Peyer's patch (tissue), 4 donors: ENCODE measurements around the gene CRACR2B.

ENCODE experiments used
- CTCF ChIP-seq, 6 experiments: fragments of 450-650 bp in 4 of 6; fragments of 200-600 bp in 2 of 6; sonication (generic) in 1 of 6; IDR thresholded peaks; one replicate each; pipeline ENCODE4 v1.5.1; 2017 to 2019; ENCODE audit warnings: antibody characterized with exemption in 6 of 6, mild to moderate bottlenecking in 3 of 6, moderate library complexity in 1 of 6
- POLR2A ChIP-seq, 2 donors: fragments of 450-650 bp; IDR thresholded peaks; one replicate each; pipeline ENCODE4 v1.5.1; 2017; ENCODE audit warnings: antibody characterized with exemption in 2 of 2, mild to moderate bottlenecking in 2 of 2, moderate library complexity in 2 of 2

GRCh38 chr11:833849-834311 lies 6.2 kb downstream of the CRACR2B start:
- no peak for TF ChIP-seq CTCF (IDR thresholded peaks at IDR 0.05)
- TF ChIP-seq POLR2A (IDR thresholded peaks at IDR 0.05), result no peak
